Neural cell (in vitro differentiated cells): ENCODE data around the gene MS4A18. TPM values are rescaled to one million over a fixed set of nuclear protein-coding genes. Genes with fewer than 3 reads are reported as not detected.

Experiments
- H2AFZ ChIP-seq: fragments of 200-600, 300-800 bp; sonication (generic), shearing (Covaris generic); 2 replicates; pipeline ENCODE4 v1.6.0; 2014; ENCODE audit warnings: low read depth, mild to moderate bottlenecking, antibody characterized with exemption, low read length, moderate library complexity
- H3F3A ChIP-seq: fragments of 200-600 bp; shearing (Covaris generic); 2 replicates; pipeline ENCODE4 v1.6.1; 2016; ENCODE audit warnings: mild to moderate bottlenecking, moderate library complexity, mixed read lengths, antibody characterized with exemption, low read length; ENCODE audit not compliant: insufficient read depth, poor library complexity, severe bottlenecking
- H3K27ac ChIP-seq: fragments of 200-600, 300-800 bp; sonication (generic), shearing (Covaris generic); 2 replicates; pipeline ENCODE4 v1.5.1; 2014; ENCODE audit warnings: mild to moderate bottlenecking, low read length, moderate library complexity
- H3K27me3 ChIP-seq: fragments of 300-800, 200-600 bp; sonication (generic), shearing (Covaris generic); 2 replicates; pipeline ENCODE4 v1.6.0; 2014; ENCODE audit warnings: mild to moderate bottlenecking, low read depth, low read length, moderate library complexity; ENCODE audit not compliant: insufficient read depth
- H3K36me3 ChIP-seq: fragments of 300-800, 200-600 bp; sonication (generic), shearing (Covaris generic); 2 replicates; pipeline ENCODE4 v1.5.1; 2014; ENCODE audit warnings: mild to moderate bottlenecking, antibody characterized with exemption, low read length, moderate library complexity; ENCODE audit not compliant: insufficient read depth
- H3K4me2 ChIP-seq: fragments of 300-800, 200-600 bp; sonication (generic), shearing (Covaris generic); 2 replicates; pipeline ENCODE4 v1.6.0; 2014; ENCODE audit warnings: mild to moderate bottlenecking, low read length
- H3K4me3 ChIP-seq: fragments of 300-800, 200-600 bp; sonication (generic), shearing (Covaris generic); 2 replicates; pipeline ENCODE4 v1.5.1; 2014; ENCODE audit warnings: mild to moderate bottlenecking, low read length, moderate library complexity
- H3K79me2 ChIP-seq: fragments of 200-600 bp; shearing (Covaris generic); replicated peaks from 2 replicates; pipeline ENCODE4 v1.6.0; 2014; ENCODE audit warnings: mild to moderate bottlenecking, low read length, moderate library complexity; ENCODE audit not compliant: insufficient read depth
- H3K9ac ChIP-seq: fragments of 300-800, 200-600 bp; sonication (generic), shearing (Covaris generic); 2 replicates; pipeline ENCODE4 v1.6.1; 2016; ENCODE audit warnings: mild to moderate bottlenecking, low read length, mixed read lengths
- H3K9me2 ChIP-seq: fragments of 200-600 bp; shearing (Covaris generic); 2 replicates; pipeline ENCODE4 v1.6.1; 2016; ENCODE audit warnings: mild to moderate bottlenecking, low read length, mixed read lengths; ENCODE audit not compliant: insufficient read depth
- H3K9me3 ChIP-seq: fragments of 200-600, 300-800 bp; sonication (generic), shearing (Covaris generic); 2 replicates; pipeline ENCODE4 v1.6.1; 2016; ENCODE audit warnings: mild to moderate bottlenecking, mixed run types, low read length, moderate library complexity, mixed read lengths
- H4K20me1 ChIP-seq: fragments of 200-600 bp; shearing (Covaris generic); 2 replicates; pipeline ENCODE4 v1.6.1; 2016; ENCODE audit warnings: mild to moderate bottlenecking, mixed run types; ENCODE audit not compliant: insufficient read depth
- CTCF ChIP-seq: fragments of 450-650 bp; IDR thresholded peaks from 2 replicates; pipeline ENCODE4 v1.5.1; 2014; ENCODE audit warnings: antibody characterized with exemption, mild to moderate bottlenecking, moderate library complexity; ENCODE audit not compliant: poor library complexity, severe bottlenecking
- EP300 ChIP-seq: fragments of 450-650 bp; conservative IDR thresholded peaks from 2 replicates; pipeline ENCODE4 v1.6.1; 2014; ENCODE audit warnings: antibody characterized with exemption, mild to moderate bottlenecking, moderate library complexity; ENCODE audit not compliant: poor library complexity, severe bottlenecking
- EZH2 ChIP-seq: fragments of 200-600, 300-800 bp; shearing (Covaris generic), sonication (generic); IDR thresholded peaks from 2 replicates; pipeline ENCODE4 v1.6.1; 2014; ENCODE audit warnings: antibody characterized with exemption, low read length, borderline replicate concordance, mild to moderate bottlenecking; ENCODE audit not compliant: insufficient read depth, poor library complexity, severe bottlenecking
- MXI1 ChIP-seq: fragments of 450-650 bp; conservative IDR thresholded peaks from 2 replicates; pipeline ENCODE4 v1.6.1; 2014; ENCODE audit warnings: antibody characterized with exemption, mild to moderate bottlenecking; ENCODE audit not compliant: poor library complexity, severe bottlenecking
- POLR2AphosphoS5 ChIP-seq: IDR thresholded peaks from 2 replicates; pipeline ENCODE4 v1.6.1; 2012
- RAD21 ChIP-seq: fragments of 450-650 bp; conservative IDR thresholded peaks from 2 replicates; pipeline ENCODE4 v1.6.1; 2014; ENCODE audit warnings: antibody characterized with exemption, mild to moderate bottlenecking, moderate library complexity
- REST ChIP-seq: IDR thresholded peaks from 2 replicates; pipeline ENCODE4 v1.6.1; 2012; ENCODE audit warnings: borderline replicate concordance
- SMC3 ChIP-seq: fragments of 450-650 bp; conservative IDR thresholded peaks from 2 replicates; pipeline ENCODE4 v1.6.1; 2014; ENCODE audit warnings: antibody characterized with exemption, mild to moderate bottlenecking, moderate library complexity; ENCODE audit not compliant: poor library complexity
- TAF1 ChIP-seq: IDR thresholded peaks from 2 replicates; pipeline ENCODE4 v1.6.1; 2012; ENCODE audit warnings: low read depth
- polyA plus RNA-seq: library from polyadenylated mRNA; depleted of rRNA; stranded (reverse); fragments of >200 nt; gene quantifications from 2 replicates; pipeline ENCODE4 v1.2.3, GENCODE V29; 2014

MS4A18 gene
- polyA plus RNA-seq, 1 donor from 2014 or later, result not detected

- no peak for TF ChIP-seq EP300
- no peak for TF ChIP-seq EZH2
- TF ChIP-seq SMC3, result no peak
- TF ChIP-seq POLR2AphosphoS5, result no peak
- no peak for TF ChIP-seq TAF1
- no peak for TF ChIP-seq MXI1
- TF ChIP-seq REST, result no peak
- no peak for TF ChIP-seq RAD21
- TF ChIP-seq CTCF, result no peak
- no peak overlapping the region for H3K9ac ChIP-seq
- H4K20me1 ChIP-seq, result no peaks in the 10 kb centered on the region
- no peaks in the 10 kb centered on the region for H3F3A ChIP-seq
- H3K9me3 ChIP-seq, result no peaks in the 10 kb centered on the region
- no peaks in the 10 kb centered on the region for H3K36me3 ChIP-seq
- no peaks in the 10 kb centered on the region for H3K27me3 ChIP-seq
- no peaks in the 10 kb centered on the region for H3K79me2 ChIP-seq
- no peak overlapping the region for H2AFZ ChIP-seq
- H3K9me2 ChIP-seq, result no peaks in the 10 kb centered on the region
- H3K4me2 ChIP-seq, result no peak overlapping the region
- H3K27ac ChIP-seq, result no peak overlapping the region
- no peak overlapping the region for H3K4me3 ChIP-seq
These were observed 46.6 kb downstream of the MS4A18 start for GRCh38 chr11:60771146-60771545.

GRCh38 chr11:60771879-60772525 is 47.5 kb downstream of the MS4A18 start:
- H3K4me3 ChIP-seq, result no peak overlapping the region
- no peak overlapping the region for H3K9ac ChIP-seq
- H2AFZ ChIP-seq, result no peak overlapping the region
- no peaks in the 10 kb centered on the region for H3F3A ChIP-seq
- no peaks in the 10 kb centered on the region for H3K9me3 ChIP-seq
- H3K27me3 ChIP-seq, result no peaks in the 10 kb centered on the region
- H4K20me1 ChIP-seq, result no peaks in the 10 kb centered on the region
- no peak for TF ChIP-seq POLR2AphosphoS5
- no peak for TF ChIP-seq EZH2
- TF ChIP-seq REST, result no peak
- no peak for TF ChIP-seq SMC3
- TF ChIP-seq RAD21, result no peak
- no peak for TF ChIP-seq MXI1
- no peak for TF ChIP-seq EP300
- TF ChIP-seq CTCF, result no peak
- no peak for TF ChIP-seq TAF1
- H3K27ac ChIP-seq, result no peak overlapping the region
- H3K9me2 ChIP-seq, result no peaks in the 10 kb centered on the region
- no peak overlapping the region for H3K4me2 ChIP-seq
- H3K36me3 ChIP-seq, result no peaks in the 10 kb centered on the region
- no peaks in the 10 kb centered on the region for H3K79me2 ChIP-seq
